Measurements from ENCODE around the gene COL13A1. TPM values are rescaled to one million over a fixed set of nuclear protein-coding genes. Genes with fewer than 3 reads are reported as not detected.

COL13A1 gene
- polyA plus RNA-seq, 1 of the 3 experiments (the other 2 are of a cell fraction) = 26.7 TPM

DNA sequence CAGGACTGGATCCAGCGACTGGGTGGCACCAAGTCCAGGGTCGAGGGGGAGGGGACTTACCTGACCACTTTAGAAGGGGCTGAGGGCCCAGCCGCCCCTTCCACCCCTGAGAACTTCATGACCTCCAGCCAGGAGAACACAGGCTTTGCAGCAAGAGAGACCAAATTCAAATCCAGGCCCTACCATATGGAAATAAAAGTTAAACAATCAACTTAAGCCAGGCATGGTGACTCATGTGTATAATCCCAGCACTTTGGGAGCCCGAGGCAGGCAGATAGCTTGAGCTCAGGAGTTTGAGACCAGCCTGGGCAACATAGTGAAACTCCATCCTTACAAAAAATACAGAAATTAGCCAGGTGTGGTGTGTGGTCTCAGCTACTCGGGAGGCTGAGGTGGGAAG, 61.9 kb downstream of the COL13A1 start:
- 54% methylated on average over 5 of the region's 5 CpGs for WGBS (ENCODE audit: low lambda C conversion rate)
- no peak for DNase-seq
- H3K27ac ChIP-seq (ENCODE audit: low read depth in 2 of 2, low read length in 1 of 2) = peak overlapping the region in 1 of 2 experiments; percentile 87; a peak in 2 of 4 replicates
- H3K36me3 ChIP-seq (replicated peaks in 1 of 2; ENCODE audit: control insufficient read depth in 1 of 2, insufficient read depth in 2 of 2, low read length in 1 of 2) = no peaks in the 10 kb centered on the region
- H4K20me1 ChIP-seq (ENCODE audit: insufficient read depth) = no peaks in the 10 kb centered on the region
- peaks cover 37 to 57% of the 10 kb centered on the region in 2 experiments for H3K4me1 ChIP-seq (ENCODE audit: control insufficient read depth in 1 of 2, insufficient read depth in 2 of 2, low read depth in 1 of 2, low read length in 1 of 2)
- H3K4me2 ChIP-seq = peak overlapping the region; percentile 39
- no peak overlapping the region for H3K9ac ChIP-seq
- TF ChIP-seq GABPA (IDR thresholded peaks at IDR 0.05; ENCODE audit: low read depth) (no peak), GATA2 (CRISPR knock-in tag; IDR thresholded peaks at IDR 0.05) (no peak), JUND (IDR thresholded peaks at IDR 0.05) (no peak), RFX5 (IDR thresholded peaks at IDR 0.05; ENCODE audit: low read length) (no peak), CHD2 (IDR thresholded peaks at IDR 0.05; ENCODE audit: low read length, partially characterized antibody) (no peak), YY1 (IDR thresholded peaks at IDR 0.05; ENCODE audit: low read depth) (no peak), FOSL2 (IDR thresholded peaks at IDR 0.05; ENCODE audit: borderline replicate concordance, low read depth) (peak; percentile 27; the same call in 1 of the 2 replicates)
- POLR2A ChIA-PET = no interaction called here
- H3F3A ChIP-seq (replicated peaks; ENCODE audit: insufficient read depth) = peaks cover 31% of the 10 kb centered on the region
- no peak overlapping the region for H3K4me3 ChIP-seq (ENCODE audit: low read depth in 2 of 2, low read length in 1 of 2)
- no peaks in the 10 kb centered on the region for H3K9me2 ChIP-seq
- H3K9me3 ChIP-seq = no peaks in the 10 kb centered on the region
- no peaks in the 10 kb centered on the region for H3K79me2 ChIP-seq (ENCODE audit: insufficient read depth)
- H3K27me3 ChIP-seq (ENCODE audit: insufficient read depth) = no peaks in the 10 kb centered on the region
- CTCF ChIA-PET = interaction anchor here (0.7 kb wide), 1 partner anchor 364 kb away, joined by 4 read pairs; no protein-coding TSS in a partner anchor
- H2AFZ ChIP-seq (ENCODE audit: low read depth) = no peak overlapping the region

DNA sequence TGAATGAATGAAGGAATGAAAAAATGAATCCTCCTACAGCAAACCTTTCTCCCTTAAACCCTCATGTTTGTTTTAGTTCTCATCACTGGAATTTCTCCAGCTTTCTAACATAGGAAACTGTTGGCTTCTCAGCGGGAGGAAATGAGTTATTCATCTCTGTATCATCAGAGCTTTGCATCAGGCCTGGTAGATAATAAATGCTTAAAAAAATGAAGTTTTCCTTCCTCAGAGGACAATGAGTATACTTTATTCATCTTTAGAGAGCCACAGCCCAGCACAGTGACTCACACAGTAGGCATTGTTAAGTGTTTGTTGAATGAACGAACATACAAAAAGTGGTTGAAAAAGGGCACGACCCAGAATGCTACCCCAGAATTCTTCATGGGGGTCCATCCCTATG, 62.6 kb downstream of the COL13A1 start:
- 8% methylated on average over 3 of the region's 3 CpGs for WGBS (ENCODE audit: low lambda C conversion rate)
- H3K27me3 ChIP-seq (ENCODE audit: insufficient read depth) = no peaks in the 10 kb centered on the region
- no peaks in the 10 kb centered on the region for H3K9me3 ChIP-seq
- H3K4me3 ChIP-seq (ENCODE audit: low read depth in 2 of 2, low read length in 1 of 2) = no peak overlapping the region
- H3K4me2 ChIP-seq = peak overlapping the region; percentile 36; the same call in 1 of the 2 replicates
- CTCF ChIA-PET = interaction anchor here (3.1 kb wide), 1 partner anchor 50 kb away, joined by 16 read pairs; no protein-coding TSS in a partner anchor
- H3K27ac ChIP-seq (ENCODE audit: low read depth in 2 of 2, low read length in 1 of 2) = peak overlapping the region in 1 of 2 experiments; percentile 87; a peak in 2 of 4 replicates
- TF ChIP-seq, protein P1, sequence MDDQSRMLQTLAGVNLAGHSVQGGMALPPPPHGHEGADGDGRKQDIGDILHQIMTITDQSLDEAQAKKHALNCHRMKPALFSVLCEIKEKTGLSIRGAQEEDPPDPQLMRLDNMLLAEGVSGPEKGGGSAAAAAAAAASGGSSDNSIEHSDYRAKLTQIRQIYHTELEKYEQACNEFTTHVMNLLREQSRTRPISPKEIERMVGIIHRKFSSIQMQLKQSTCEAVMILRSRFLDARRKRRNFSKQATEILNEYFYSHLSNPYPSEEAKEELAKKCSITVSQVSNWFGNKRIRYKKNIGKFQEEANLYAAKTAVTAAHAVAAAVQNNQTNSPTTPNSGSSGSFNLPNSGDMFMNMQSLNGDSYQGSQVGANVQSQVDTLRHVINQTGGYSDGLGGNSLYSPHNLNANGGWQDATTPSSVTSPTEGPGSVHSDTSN (IDR thresholded peaks at IDR 0.05) = peak; percentile 57
- peak; percentile 86 for TF ChIP-seq FOSL2 (IDR thresholded peaks at IDR 0.05; ENCODE audit: borderline replicate concordance, low read depth)
- peak; percentile 83 for TF ChIP-seq TCF12 (IDR thresholded peaks at IDR 0.05)
- TF ChIP-seq EP300 (IDR thresholded peaks at IDR 0.05; ENCODE audit: borderline replicate concordance in 1 of 2, low read depth in 1 of 2, low read length in 1 of 2) = peak in 1 of 2 experiments; percentile 79; a peak in 2 of 4 replicates
- no peak for TF ChIP-seq MXI1 (IDR thresholded peaks at IDR 0.05; ENCODE audit: low read depth, low read length)
- TF ChIP-seq GABPA (IDR thresholded peaks at IDR 0.05; ENCODE audit: low read depth) = no peak
- no peak for TF ChIP-seq RAD21 (IDR thresholded peaks at IDR 0.05; ENCODE audit: low read length)
- no peak for TF ChIP-seq ELF1 (IDR thresholded peaks at IDR 0.05)
- TF ChIP-seq JUND (IDR thresholded peaks at IDR 0.05) = peak; percentile 87
- TF ChIP-seq, protein P2, sequence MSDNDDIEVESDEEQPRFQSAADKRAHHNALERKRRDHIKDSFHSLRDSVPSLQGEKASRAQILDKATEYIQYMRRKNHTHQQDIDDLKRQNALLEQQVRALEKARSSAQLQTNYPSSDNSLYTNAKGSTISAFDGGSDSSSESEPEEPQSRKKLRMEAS (IDR thresholded peaks at IDR 0.05; ENCODE audit: low read depth) = peak; percentile 28; the same call in 1 of the 2 replicates
- no peak for TF ChIP-seq MEF2A (IDR thresholded peaks at IDR 0.05; ENCODE audit: borderline replicate concordance, low read depth)
- TF ChIP-seq NFIC (IDR thresholded peaks at IDR 0.05; ENCODE audit: borderline replicate concordance) = peak; percentile 73; the same call in 1 of the 2 replicates
- TF ChIP-seq POLR2AphosphoS5 (IDR thresholded peaks at IDR 0.05; ENCODE audit: low read depth, low read length) = peak; percentile 43; the same call in 1 of the 2 replicates
- TF ChIP-seq RXRA (IDR thresholded peaks at IDR 0.05; ENCODE audit: borderline replicate concordance, low read depth) = peak; percentile 64; the same call in 1 of the 2 replicates
- no peak for TF ChIP-seq NRF1 (IDR thresholded peaks at IDR 0.05; ENCODE audit: low read depth, low read length)
- H4K20me1 ChIP-seq (ENCODE audit: insufficient read depth) = no peaks in the 10 kb centered on the region
- POLR2A ChIA-PET = no interaction called here
- H3K36me3 ChIP-seq (replicated peaks in 1 of 2; ENCODE audit: control insufficient read depth in 1 of 2, insufficient read depth in 2 of 2, low read length in 1 of 2) = no peaks in the 10 kb centered on the region
- peak overlapping the region; percentile 35; the same call in 1 of the 2 replicates for H3K9ac ChIP-seq
- H3K9me2 ChIP-seq = no peaks in the 10 kb centered on the region
- H3K4me1 ChIP-seq (ENCODE audit: control insufficient read depth in 1 of 2, insufficient read depth in 2 of 2, low read depth in 1 of 2, low read length in 1 of 2) = peaks cover 44 to 64% of the 10 kb centered on the region in 2 experiments
- H3K79me2 ChIP-seq (ENCODE audit: insufficient read depth) = no peaks in the 10 kb centered on the region
- H3F3A ChIP-seq (replicated peaks; ENCODE audit: insufficient read depth) = peaks cover 31% of the 10 kb centered on the region
- DNase-seq = no peak
- H2AFZ ChIP-seq (ENCODE audit: low read depth) = no peak overlapping the region

All from SK-N-SH (cell line).